Measurements from ENCODE around the gene B3GAT1. TPM values are rescaled to one million over a fixed set of nuclear protein-coding genes. Genes with fewer than 3 reads are reported as not detected.

B3GAT1 gene
- polyA plus RNA-seq, 1 of the 3 experiments (the other 2 are of a cell fraction), result 0.15 TPM

DNA sequence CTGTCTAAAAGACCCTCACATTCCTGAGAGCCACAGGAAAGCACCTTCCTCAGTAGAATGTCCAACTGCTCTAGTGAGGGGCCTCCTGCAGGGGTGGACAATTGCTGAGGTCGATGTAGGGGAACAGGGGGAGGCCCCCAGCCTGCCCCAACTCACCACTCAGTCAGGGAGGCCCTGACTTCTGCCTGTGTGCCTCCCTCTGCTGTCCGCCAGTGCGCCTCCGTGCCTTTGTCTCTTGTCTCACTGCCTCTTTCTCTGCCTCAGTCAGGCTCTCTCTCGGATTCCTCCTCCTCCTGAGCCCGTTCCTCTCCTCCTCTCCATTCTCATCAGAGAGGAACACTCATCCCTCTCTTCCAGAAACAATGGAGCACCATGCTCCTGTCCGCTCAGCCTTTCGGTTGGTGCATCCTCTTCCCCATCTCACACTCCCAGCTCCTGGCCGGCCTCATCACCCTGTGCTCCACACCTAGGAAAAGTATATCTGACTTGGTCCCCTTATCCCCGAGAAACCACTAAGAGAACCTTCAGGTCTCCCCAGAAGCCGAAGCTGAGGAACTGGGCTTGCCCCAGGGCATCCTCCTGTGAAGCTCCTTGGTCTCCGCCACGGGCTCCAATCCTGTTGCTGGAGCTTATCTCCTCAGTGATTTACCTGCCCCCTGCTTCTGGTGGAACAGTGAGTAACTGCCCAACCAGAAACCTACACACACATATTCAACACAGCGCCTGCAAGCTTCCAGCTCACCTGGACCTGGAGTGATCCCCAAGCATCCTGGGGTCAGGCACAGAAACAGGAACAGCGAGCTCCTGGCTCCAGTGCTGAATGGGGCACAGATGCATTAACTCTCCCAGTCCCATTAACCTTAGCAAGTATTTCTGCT lies 2.3 kb downstream of the B3GAT1 start:
- Histone ChIP-seq H3F3A (replicated peaks; ENCODE audit: insufficient read depth) (no peaks in the 10 kb centered on the region), H3K4me3 (ENCODE audit: low read depth in 2 of 2, low read length in 1 of 2) (no peak overlapping the region), H3K9me2 (no peaks in the 10 kb centered on the region), H4K20me1 (ENCODE audit: insufficient read depth) (no peaks in the 10 kb centered on the region), H3K27ac (ENCODE audit: low read depth in 2 of 2, low read length in 1 of 2) (no peak overlapping the region), H3K36me3 (replicated peaks in 1 of 2; ENCODE audit: control insufficient read depth in 1 of 2, insufficient read depth in 2 of 2, low read length in 1 of 2) (no peaks in the 10 kb centered on the region), H3K9ac (no peak overlapping the region), H3K9me3 (no peaks in the 10 kb centered on the region), H2AFZ (ENCODE audit: low read depth) (no peak overlapping the region), H3K4me1 (ENCODE audit: control insufficient read depth in 1 of 2, insufficient read depth in 2 of 2, low read depth in 1 of 2, low read length in 1 of 2) (peaks cover 0 to 34% of the 10 kb centered on the region in 2 experiments; a peak in 1 of 4 replicates), H3K27me3 (ENCODE audit: insufficient read depth) (no peaks in the 10 kb centered on the region), H3K4me2 (no peak overlapping the region), H3K79me2 (ENCODE audit: insufficient read depth) (no peaks in the 10 kb centered on the region)
- TF ChIP-seq SIN3A (IDR thresholded peaks at IDR 0.05; ENCODE audit: borderline replicate concordance, low read depth, low read length) (no peak), EP300 (IDR thresholded peaks at IDR 0.05; ENCODE audit: borderline replicate concordance in 1 of 2, low read depth in 1 of 2, low read length in 1 of 2) (no peak), RAD21 (IDR thresholded peaks at IDR 0.05; ENCODE audit: low read length) (no peak), TCF12 (IDR thresholded peaks at IDR 0.05) (no peak), GATA2 (CRISPR knock-in tag; IDR thresholded peaks at IDR 0.05) (no peak), MAX (IDR thresholded peaks at IDR 0.05; ENCODE audit: low read depth) (no peak), FOSL2 (IDR thresholded peaks at IDR 0.05; ENCODE audit: borderline replicate concordance, low read depth) (no peak), CTCF (IDR thresholded peaks at IDR 0.05) (no peak), NFIC (IDR thresholded peaks at IDR 0.05; ENCODE audit: borderline replicate concordance) (no peak)
- TF ChIP-seq, protein P1, sequence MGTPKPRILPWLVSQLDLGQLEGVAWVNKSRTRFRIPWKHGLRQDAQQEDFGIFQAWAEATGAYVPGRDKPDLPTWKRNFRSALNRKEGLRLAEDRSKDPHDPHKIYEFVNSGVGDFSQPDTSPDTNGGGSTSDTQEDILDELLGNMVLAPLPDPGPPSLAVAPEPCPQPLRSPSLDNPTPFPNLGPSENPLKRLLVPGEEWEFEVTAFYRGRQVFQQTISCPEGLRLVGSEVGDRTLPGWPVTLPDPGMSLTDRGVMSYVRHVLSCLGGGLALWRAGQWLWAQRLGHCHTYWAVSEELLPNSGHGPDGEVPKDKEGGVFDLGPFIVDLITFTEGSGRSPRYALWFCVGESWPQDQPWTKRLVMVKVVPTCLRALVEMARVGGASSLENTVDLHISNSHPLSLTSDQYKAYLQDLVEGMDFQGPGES (IDR thresholded peaks at IDR 0.05; ENCODE audit: low read depth, low read length), result no peak
- ChIA-PET POLR2A (no interaction called here), CTCF (interaction anchor here (1.0 to 1.1 kb wide), 2 partner anchors 15 to 300 kb away, joined by 3 to 6 read pairs; no protein-coding TSS in a partner anchor)
- no peak for DNase-seq
- WGBS (ENCODE audit: low lambda C conversion rate), result 56% methylated on average over 14 of the region's 15 CpGs

- Histone ChIP-seq H3K79me2 (ENCODE audit: insufficient read depth) (no peaks in the 10 kb centered on the region), H3K27ac (ENCODE audit: low read depth in 2 of 2, low read length in 1 of 2) (no peak overlapping the region), H3K36me3 (replicated peaks in 1 of 2; ENCODE audit: control insufficient read depth in 1 of 2, insufficient read depth in 2 of 2, low read length in 1 of 2) (no peaks in the 10 kb centered on the region), H3K27me3 (ENCODE audit: insufficient read depth) (no peaks in the 10 kb centered on the region), H4K20me1 (ENCODE audit: insufficient read depth) (no peaks in the 10 kb centered on the region), H3K4me2 (no peak overlapping the region), H3K9me3 (no peaks in the 10 kb centered on the region), H2AFZ (ENCODE audit: low read depth) (no peak overlapping the region), H3K4me1 (ENCODE audit: control insufficient read depth in 1 of 2, insufficient read depth in 2 of 2, low read depth in 1 of 2, low read length in 1 of 2) (peaks cover 0 to 15% of the 10 kb centered on the region in 2 experiments; a peak in 1 of 4 replicates), H3F3A (replicated peaks; ENCODE audit: insufficient read depth) (no peaks in the 10 kb centered on the region), H3K4me3 (ENCODE audit: low read depth in 2 of 2, low read length in 1 of 2) (no peak overlapping the region), H3K9ac (no peak overlapping the region), H3K9me2 (no peaks in the 10 kb centered on the region)
- ChIA-PET CTCF (no interaction called here), POLR2A (no interaction called here)
- WGBS (ENCODE audit: low lambda C conversion rate), result 36% methylated on average over 8 of the region's 8 CpGs
- DNase-seq, result no peak
- TF ChIP-seq RCOR1 (IDR thresholded peaks at IDR 0.05; ENCODE audit: low read length) (no peak), MXI1 (IDR thresholded peaks at IDR 0.05; ENCODE audit: low read depth, low read length) (no peak), RXRA (IDR thresholded peaks at IDR 0.05; ENCODE audit: borderline replicate concordance, low read depth) (no peak), ELF1 (IDR thresholded peaks at IDR 0.05) (no peak), POLR2AphosphoS5 (IDR thresholded peaks at IDR 0.05; ENCODE audit: low read depth, low read length) (no peak), MAX (IDR thresholded peaks at IDR 0.05; ENCODE audit: low read depth) (no peak), FOXM1 (IDR thresholded peaks at IDR 0.05; ENCODE audit: low read depth) (no peak), USF1 (IDR thresholded peaks at IDR 0.05; ENCODE audit: borderline replicate concordance, low read depth) (no peak), EP300 (IDR thresholded peaks at IDR 0.05; ENCODE audit: borderline replicate concordance in 1 of 2, low read depth in 1 of 2, low read length in 1 of 2) (no peak), YY1 (IDR thresholded peaks at IDR 0.05; ENCODE audit: low read depth) (no peak), SMC3 (IDR thresholded peaks at IDR 0.05; ENCODE audit: low read depth, low read length) (no peak)
Observed at GRCh38 chr11:134407923-134408322, 4.1 kb downstream of the B3GAT1 start.

Measured in SK-N-SH (cell line).